Activated CD8-positive, alpha-beta memory T cell treated with anti-CD3 and anti-CD28 coated beads for 36 hours (primary cell): Measurements from ENCODE around the gene SCGB1C1. TPM values are rescaled to one million over a fixed set of nuclear protein-coding genes. Genes with fewer than 3 reads are reported as not detected.
"Not testable (repeated sequence)": the region's sequence is repeated elsewhere in the genome, so short reads cannot be mapped to it uniquely, and the experiment has no call there.

Experiments used
- CTCF ChIA-PET: fragments of 350-600 bp; sonication (Branson Sonifier 250); formaldehyde crosslinking; loops from one replicate; lab custom pipeline; 2021; ENCODE audit warnings: antibody characterized with exemption; lab: Charles Lee
- POLR2A ChIA-PET: fragments of 350-600 bp; sonication (Branson Sonifier 250); formaldehyde crosslinking; loops from one replicate; lab custom pipeline; 2021; ENCODE audit warnings: antibody characterized with exemption; lab: Charles Lee
- total RNA-seq, 2 experiments: library from RNA; stranded (reverse); gene quantifications; one replicate each; pipeline ENCODE4 v1.2.3, GENCODE V29; 2021

SCGB1C1 gene
- not detected for total RNA-seq

DNA sequence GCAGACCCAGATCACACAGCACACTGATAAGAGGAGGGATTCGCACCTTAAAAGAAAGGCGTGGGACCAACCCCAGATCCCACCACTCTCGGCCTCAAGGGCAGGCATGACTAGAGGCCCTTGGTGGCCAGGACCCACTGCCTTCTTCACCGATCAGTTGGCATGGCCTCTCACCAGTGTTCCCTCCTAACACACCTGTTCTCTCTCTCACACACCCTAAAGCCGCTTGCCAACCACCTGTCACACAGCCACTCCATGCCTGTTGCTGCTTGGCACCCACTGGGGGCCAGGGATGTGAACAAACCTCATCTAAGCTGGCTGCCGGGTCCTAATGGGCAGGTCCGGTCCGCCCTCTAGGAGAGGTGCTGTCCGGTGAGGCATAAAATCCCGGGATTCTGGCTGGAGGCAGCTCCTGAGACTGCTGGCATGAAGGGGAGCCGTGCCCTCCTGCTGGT, at the start of gene SCGB1C1:
TSS of gene SCGB1C1 (plus strand) at position 405 of the 455 bp plus-strand sequence. CDS start at position 427, 22 bp downstream.
- CTCF ChIA-PET, POLR2A ChIA-PET: not testable (repeated sequence)

DNA sequence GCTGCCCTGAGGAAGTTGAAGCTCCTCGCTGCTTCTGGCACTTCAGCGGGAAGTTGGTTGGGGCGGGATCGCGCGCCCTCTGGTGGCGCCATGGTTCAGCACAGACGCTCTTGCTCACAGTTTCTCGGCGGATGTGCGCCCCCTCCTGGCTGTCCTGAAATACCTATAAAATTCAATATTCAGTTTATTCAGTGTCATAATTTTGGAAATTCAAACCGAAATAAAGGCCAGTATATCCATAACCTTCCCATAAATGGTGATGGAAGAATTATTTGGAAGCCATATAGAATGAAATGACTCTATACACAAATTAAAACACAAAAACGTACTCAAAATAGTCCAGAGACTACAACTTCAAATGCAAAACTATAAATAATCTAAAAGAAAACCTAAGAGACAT, 12.6 kb upstream of the SCGB1C1 start:
- CTCF ChIA-PET, POLR2A ChIA-PET: not testable (repeated sequence)

DNA sequence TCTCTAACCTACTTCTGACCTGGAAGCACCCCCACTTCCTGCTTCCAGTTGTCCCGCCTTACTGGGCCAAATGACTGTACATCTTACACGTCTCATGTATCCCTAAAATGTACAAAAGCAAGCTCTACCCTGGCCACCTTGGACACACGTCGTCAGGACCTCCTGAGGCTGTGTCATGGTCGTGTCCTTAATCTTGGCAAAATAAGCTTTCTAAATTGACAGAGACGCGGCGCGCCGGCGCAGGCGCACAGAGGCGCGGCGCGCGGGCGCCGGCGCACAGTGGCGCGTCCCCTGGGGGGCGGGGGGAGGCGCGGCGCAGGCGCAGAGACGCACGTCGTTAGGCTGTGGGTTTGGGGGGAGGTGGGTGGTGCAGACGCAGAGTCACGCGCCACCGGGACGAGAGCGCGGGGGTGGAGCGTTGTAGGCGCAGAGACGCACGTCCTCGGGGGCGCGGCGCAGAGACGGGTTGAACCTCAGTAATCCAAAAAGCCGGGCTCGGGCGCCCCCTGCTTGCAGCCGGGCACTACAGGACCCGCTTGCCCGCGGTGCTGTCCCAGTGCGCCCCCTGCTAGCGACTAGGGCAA, 3.6 kb upstream of the SCGB1C1 start:
- CTCF ChIA-PET, POLR2A ChIA-PET: not testable (repeated sequence)

DNA sequence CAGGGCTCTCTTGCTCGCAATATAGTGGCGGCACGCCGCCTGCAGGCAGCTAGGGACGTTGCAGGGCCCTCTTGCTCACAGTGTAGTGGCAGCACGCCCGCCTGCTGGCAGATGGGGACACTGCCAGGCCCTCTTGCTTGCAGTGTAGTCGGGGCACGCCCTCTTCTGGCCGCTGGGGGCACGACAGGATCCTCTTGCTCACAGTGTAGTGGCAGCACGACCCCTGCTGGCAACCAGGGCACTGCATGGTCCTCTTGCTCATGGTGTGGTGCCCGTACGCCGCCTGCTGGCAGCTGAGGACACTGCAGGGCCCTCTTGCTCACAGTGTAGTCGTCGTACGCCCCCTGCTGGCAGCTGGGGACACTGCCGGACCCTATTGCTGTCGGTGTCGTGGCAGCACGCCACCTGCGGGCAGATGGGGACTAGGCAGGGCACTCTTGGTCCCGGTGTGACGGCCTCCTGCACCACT, 3.0 kb upstream of the SCGB1C1 start:
- POLR2A ChIA-PET, CTCF ChIA-PET: not testable (repeated sequence)

DNA sequence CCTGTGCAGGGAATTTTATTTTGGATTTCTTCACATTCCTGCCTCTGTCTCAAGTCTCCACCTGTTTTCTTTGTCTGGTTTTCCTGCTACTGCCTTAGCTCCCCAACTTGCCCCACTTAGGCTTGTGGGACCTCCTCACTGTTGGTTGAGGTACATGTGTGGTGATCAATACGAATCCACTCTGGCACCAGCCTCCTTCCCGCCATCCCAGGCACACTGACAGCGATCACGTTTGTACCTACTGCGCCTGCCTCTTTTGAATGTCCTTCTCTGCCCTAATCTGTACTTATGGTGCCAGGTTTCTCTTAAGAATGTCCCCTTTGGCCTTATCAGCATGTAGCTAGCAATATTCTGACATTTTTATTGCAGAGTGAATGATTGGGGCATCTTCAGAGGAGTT, 2.3 kb upstream of the SCGB1C1 start:
- CTCF ChIA-PET, POLR2A ChIA-PET: not testable (repeated sequence)

DNA sequence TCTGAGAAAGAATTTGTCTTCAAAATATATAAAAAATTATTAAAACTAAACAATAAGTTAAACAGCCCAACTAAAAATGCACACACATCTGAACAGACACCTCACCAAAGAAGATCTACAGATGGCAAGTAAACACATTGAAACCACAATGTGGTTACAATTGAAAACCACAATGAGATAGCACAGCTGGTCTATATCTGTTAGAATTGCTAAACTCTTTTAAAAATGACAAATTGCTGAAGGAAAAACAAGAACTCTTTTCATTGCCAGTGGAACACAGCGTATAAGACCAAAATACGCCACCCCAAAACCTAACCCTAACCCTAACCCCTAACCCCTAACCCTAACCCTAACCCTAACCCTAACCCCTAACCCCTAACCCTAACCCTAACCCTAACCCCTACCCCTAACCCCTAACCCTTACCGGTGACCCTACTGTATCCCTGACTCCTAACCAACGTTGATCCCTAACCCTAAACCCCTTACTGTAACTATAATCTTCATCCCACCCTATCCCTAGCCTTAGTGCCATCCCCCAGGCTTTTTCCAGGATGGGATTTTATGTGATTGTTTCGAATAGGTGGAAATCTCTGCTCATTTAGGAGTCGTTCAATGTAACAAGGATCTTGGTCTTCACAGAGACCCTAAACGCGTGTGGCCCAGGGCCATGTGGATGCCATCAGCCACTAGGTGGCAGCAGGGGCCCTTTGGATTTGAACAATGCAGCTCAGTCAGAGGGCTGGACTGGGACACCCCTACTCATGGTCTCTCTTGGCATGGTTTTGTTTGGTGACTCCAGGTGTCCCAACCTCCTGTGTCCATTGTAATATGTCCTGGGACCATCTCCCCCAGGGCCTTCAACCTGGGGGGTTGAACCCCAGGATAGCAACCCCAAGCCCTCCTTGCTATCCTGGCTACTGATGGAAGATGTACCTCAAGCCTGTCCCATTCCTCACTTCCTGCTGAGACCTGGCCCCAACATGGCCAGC, 1.1 kb upstream of the SCGB1C1 start:
- POLR2A ChIA-PET, CTCF ChIA-PET: not testable (repeated sequence)

DNA sequence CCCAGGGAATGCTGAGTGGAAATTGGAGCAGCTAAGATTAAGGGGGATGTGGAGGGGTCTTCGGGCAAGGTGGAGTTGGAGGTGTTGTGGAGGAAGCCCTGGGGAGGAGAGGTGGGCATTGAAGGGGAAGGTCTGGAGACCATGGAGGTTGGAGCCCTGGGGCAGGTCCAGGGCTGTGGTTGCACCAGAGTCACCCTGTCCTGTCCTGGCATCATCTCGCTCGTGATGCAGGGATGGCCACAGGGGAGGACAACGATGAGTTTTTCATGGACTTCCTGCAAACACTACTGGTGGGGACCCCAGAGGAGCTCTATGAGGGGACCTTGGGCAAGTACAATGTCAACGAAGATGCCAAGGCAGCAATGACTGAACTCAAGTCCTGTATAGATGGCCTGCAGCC, 603 bp downstream of the SCGB1C1 start:
- CTCF ChIA-PET, POLR2A ChIA-PET: not testable (repeated sequence)

DNA sequence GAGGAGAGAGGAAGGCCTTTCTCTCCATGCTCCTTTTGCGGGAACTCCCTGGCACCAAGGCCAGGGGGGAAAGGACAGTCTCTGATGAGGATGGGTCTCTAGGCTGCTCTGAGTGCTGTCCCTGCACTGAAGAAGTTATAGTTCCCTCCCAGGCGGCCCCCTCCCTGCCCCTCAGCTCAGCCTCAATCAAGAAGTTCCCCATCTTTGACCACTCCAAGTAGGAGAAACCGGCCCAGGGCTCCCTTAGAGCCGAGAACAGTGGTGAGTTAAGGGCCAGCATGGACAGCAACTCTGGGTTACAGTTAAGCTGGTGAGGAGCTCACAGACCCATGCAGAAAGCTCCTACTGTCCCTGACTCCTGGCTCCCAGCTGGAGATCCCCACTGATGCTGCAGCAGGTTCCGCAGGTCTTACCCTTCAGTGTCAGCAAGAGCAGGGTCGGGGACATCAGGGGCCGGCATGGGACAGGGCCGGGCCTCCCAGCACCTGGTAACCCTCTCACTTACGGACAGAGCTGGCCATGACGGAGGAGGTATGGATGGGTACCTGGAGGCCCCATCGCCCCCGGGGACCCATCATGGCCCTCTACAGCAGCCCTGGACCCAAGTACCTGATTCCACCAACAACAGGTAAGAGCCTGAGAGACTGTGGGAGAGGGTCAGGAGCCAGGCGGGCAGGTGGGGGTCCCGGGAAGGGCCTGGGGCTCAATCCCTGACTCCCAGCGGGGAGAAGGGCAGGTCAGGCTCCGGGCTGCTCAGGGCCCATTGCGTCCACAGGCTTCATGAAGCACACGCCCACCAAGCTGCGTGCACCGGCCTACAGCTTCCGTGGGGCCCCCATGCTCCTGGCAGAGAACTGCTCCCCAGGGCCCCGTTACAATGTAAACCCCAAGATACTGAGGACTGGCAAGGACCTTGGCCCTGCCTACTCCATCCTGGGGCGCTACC, 4.2 kb downstream of the SCGB1C1 start:
- ChIA-PET CTCF (no interaction called here), POLR2A (no interaction called here)

DNA sequence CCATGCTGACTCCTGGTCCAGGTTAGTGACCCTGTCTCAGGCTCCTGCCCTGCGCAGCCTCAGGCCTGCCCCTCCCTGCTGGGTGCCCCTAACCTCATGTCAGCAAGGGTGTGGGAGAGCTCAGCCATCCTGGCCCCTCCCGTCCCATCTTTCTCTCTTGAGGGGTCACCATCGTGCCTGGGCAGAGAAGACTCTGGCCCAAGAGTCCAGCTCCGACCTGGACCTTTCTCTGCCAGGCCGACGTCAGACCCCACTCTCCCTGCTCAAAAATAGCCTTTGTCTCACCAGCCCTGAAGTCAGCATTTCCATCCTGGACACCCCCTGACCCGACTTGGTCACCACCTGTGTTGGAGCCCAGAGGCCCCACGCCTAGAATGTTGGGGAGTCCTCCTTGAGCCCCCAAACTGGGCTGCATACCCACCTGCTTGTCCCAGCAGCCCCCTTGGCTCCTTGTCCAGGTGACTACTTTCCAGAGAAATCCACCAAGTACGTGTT, 4.9 kb downstream of the SCGB1C1 start:
- ChIA-PET POLR2A (no interaction called here), CTCF (no interaction called here)

DNA sequence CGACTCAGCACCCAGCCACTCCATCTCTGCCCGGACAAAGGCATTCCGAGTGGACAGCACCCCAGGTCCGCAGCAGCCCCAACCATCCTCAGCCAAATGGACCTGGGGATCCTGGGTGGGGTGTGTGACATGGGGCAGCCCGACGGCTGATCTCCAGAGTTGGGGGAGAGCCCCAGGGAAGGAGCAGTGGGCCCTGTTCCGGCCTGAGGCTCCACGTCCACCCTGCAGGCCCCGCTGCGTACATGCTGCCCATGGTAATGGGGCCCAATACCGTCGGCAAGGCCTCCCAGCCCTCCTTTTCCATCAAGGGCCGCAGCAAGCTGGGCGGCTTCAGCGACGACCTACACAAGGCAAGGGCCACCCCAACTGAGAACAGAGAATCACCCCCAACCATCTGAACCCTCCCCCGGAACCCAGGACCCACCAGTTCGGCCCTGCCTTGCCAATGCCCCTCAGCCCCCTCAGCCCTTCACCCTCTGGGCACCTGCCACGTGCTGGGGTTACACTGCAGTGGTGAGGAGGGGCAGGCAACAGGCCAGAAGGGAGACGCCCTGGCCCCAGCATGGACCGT, 5.4 kb downstream of the SCGB1C1 start:
- CTCF ChIA-PET: no interaction called here
- POLR2A ChIA-PET: no interaction called here

DNA sequence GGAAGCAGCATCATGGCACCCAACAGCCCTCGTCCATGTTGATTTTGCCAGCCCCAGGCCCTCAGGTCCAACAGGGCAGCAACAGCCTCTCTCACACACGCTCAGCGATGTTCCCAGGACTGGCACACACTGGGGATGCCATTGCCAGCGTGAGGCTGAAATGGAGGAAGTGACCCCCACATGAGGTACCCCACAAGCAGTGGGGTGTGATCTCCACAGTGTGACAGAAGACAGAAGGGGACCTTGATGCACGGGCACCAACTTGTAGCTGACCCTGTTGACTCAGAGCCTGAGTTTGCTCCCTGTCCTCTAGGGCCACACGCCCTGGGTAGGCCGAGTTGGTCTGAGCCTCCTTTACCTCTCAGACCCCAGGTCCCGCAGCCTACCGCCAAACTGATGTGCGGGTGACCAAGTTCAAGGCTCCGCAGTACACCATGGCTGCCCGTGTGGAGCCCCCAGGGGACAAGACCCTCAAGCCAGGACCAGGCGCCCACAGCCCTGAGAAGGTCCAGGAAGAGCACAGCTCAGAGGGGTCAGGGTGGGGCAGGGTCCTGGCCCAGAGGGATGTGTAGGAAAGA, 6.2 kb downstream of the SCGB1C1 start:
- ChIA-PET POLR2A (no interaction called here), CTCF (no interaction called here)

DNA sequence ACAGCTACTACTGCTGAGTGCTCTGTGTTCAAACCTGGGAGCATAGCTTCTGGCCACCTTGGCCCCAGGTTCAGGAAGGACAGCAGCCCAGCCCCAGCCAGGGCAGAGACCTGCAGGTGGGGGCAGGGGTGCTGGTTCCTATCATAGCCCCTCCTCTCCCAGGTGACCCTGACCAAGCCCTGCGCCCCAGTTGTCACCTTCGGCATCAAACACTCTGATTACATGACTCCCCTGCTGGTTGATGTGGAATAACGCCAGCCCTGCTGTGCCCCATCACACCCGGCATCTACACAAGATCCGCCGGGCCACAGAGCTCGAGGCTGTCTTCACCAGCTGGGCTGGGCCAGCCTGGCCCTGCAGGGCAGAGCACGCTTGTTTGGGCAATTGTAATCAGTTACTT, 6.9 kb downstream of the SCGB1C1 start:
- CTCF ChIA-PET: no interaction called here
- POLR2A ChIA-PET: no interaction called here

DNA sequence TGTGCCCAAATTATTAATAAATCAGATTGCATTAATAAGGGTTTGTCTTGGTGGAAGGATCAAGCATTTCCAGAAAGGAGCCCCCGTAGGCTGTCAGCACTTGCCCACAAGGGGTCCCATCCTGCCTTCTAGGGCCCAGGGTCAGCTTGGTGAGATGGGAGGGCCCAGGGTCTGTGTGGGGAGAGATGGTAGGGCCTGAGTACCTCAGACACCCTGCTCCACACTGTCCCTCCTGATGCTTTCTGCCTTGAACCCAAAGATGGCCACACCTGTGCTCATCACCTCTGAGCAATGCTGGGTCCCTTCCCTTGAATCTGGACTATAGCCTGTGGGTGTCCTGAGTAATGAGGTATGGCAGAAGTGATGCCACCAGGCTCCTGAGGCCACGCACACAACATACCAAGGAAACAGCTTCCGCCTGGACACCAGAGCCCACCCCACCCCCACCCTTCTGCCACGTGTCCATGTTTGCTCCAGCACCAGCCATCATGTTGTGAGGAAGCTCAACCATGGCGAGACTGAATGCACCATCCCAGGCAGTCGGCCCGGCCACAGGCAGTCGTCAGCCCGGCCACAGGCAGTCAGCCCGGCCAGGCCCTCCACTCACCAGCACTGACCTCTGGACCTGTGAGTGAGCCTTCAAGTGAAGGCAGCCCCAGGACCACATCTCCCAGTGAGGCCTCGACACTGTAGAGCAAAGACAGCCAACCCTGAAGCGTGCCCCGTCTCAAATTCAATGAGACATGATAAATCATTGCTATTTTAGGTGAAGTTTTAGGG, 7.5 kb downstream of the SCGB1C1 start:
- POLR2A ChIA-PET: no interaction called here

DNA sequence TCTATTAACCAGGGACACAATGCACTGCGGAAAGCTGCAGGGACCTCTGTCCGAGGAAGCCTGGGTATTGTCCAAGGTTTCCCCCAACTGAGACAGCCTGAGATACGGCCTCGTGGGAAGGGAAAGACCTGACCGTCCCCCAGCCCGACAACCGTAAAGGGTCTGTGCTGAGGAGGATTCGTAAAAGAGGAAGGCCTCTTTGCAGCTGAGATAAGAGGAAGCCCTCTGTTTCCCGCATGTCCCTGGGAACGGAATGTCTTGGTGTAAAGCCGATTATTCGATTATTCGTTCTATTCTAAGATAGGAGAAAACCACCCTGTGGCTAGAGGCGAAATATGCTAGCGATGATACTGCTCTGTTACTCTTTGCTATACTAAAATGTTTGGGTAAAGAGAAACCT, 9.1 kb downstream of the SCGB1C1 start:
- POLR2A ChIA-PET: no interaction called here
- CTCF ChIA-PET: no interaction called here

More for the DNA sequence above, 7.5 kb downstream of the SCGB1C1 start:
- CTCF ChIA-PET: no interaction called here

DNA sequence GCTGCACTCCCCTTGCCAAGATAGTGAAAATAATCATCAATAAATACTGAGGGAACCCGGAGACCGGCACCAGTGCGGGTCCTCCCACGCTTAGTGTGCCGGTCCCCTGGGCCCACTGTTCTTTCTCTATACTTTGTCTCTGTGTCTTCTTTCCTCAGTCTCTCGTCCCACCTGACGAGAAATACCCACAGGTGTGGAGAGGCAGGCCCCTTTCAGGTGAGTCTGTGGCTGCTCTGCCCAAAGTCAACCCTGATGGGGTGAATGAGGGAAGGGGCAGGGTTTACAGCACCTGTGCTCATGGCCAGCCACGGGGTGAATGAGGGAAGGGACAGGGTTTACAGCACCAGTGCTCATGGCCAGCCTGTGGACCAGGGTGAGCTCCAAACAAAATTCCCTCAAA, 9.6 kb downstream of the SCGB1C1 start:
- POLR2A ChIA-PET: no interaction called here

DNA sequence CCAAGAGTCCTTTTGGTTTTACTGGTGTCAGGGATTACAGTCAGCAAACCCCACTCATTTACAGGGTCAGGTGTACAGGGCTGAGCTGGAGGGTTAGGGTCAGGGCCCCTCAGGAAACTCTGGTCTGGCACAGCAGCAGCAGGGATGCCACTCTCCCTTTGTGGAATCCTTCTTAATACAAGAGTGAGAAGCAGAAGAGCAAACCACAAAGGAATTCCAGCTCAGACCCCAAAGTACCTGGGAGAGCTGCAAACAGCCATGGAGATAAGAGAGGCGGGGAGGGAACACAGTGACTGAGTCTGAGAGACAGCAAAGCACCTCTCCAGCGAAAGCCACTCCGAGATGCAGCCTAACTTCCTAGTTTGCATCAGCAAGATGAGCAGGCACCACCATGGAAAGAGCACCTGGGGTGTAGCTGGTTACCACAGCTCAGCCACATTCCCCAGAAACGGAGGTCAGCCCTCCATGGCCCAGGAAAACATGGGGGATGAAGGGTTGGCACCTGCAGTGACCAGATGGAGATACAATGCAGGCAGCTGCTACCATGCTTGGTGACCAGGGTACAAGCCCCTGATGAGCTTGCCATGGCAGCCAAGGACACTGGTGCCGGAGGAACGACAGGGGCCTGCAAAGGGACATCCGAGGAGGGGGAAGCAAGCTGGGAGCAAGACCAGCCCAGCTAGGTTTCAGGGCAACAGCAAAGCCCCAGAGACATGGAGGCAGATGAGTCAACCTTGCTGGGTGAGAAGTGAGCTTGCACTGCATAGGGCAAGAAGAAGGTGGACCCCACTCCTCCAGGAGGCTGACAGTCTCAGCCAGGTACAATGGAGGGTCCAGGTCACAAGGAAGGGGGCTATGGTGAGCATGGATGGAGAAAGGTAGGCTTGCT, 10.4 kb downstream of the SCGB1C1 start:
- ChIA-PET POLR2A (no interaction called here), CTCF (interaction anchor here (0.6 kb wide), 1 partner anchor 135 kb away, joined by 3 read pairs; no protein-coding TSS in a partner anchor)

More for the DNA sequence above, 9.6 kb downstream of the SCGB1C1 start:
- CTCF ChIA-PET: no interaction called here
